Liver (tissue), 9 donors: Measurements from ENCODE around the gene CHIT1. TPM values are rescaled to one million over a fixed set of nuclear protein-coding genes. Genes with fewer than 3 reads are reported as not detected.
A peak's percentile ranks its signal among the peaks of the same experiment; 100 is the strongest.

ENCODE experiments used
- DNase-seq: peaks from one replicate; pipeline ENCODE4 v3.0.0-alpha.2; 2017; ENCODE audit warnings: low spot score
- H3K27ac ChIP-seq, 2 donors: one replicate each; pipeline ENCODE4 v1.7.0; 2013; ENCODE audit warnings: inconsistent platforms in 2 of 2, low read length in 2 of 2, control low read depth in 1 of 2, low read depth in 1 of 2, mild to moderate bottlenecking in 1 of 2
- H3K27me3 ChIP-seq, 4 donors: one replicate each; pipeline versions ENCODE4 v1.6.1 to v1.7.0; 2013; ENCODE audit warnings: low read length in 3 of 4, inconsistent platforms in 1 of 4, mild to moderate bottlenecking in 1 of 4, moderate library complexity in 1 of 4; ENCODE audit not compliant: control insufficient read depth in 4 of 4, insufficient read depth in 4 of 4
- H3K36me3 ChIP-seq, 4 donors: one replicate each; pipeline versions ENCODE4 v1.6.1 to v1.7.0; 2013; ENCODE audit warnings: low read length in 3 of 4, mild to moderate bottlenecking in 3 of 4, low read depth in 1 of 4, moderate library complexity in 1 of 4; ENCODE audit not compliant: control insufficient read depth in 4 of 4, insufficient read depth in 3 of 4
- H3K4me1 ChIP-seq, 4 donors: one replicate each; pipeline versions ENCODE4 v1.6.1 to v1.7.0; 2013; ENCODE audit warnings: low read length in 3 of 4, mild to moderate bottlenecking in 3 of 4, moderate library complexity in 1 of 4; ENCODE audit not compliant: control insufficient read depth in 4 of 4, insufficient read depth in 4 of 4
- H3K4me3 ChIP-seq, 3 donors: one replicate each; pipeline versions ENCODE4 v1.6.1 to v1.7.0; 2013; ENCODE audit warnings: low read length in 3 of 3, control low read depth in 1 of 3, low read depth in 1 of 3, mild to moderate bottlenecking in 1 of 3
- H3K9ac ChIP-seq, 2 donors: one replicate each; pipeline ENCODE4 v1.7.0; 2013; ENCODE audit warnings: low read length in 2 of 2, mild to moderate bottlenecking in 2 of 2, moderate library complexity in 2 of 2, control low read depth in 1 of 2, low read depth in 1 of 2
- H3K9me3 ChIP-seq, 4 donors: one replicate each; pipeline versions ENCODE4 v1.6.1 to v1.7.0; 2013; ENCODE audit warnings: low read length in 3 of 4; ENCODE audit not compliant: control insufficient read depth in 4 of 4
- ATF3 ChIP-seq: IDR thresholded peaks from 2 replicates; pipeline ENCODE4 v1.6.1; 2016; ENCODE audit warnings: antibody characterized with exemption
- FOXA1 ChIP-seq: IDR thresholded peaks from 2 replicates; pipeline ENCODE4 v1.6.1; 2016; ENCODE audit warnings: antibody characterized with exemption
- FOXA2 ChIP-seq: IDR thresholded peaks from 2 replicates; pipeline ENCODE4 v1.6.1; 2016; ENCODE audit warnings: antibody characterized with exemption
- GABPA ChIP-seq, 2 donors: IDR thresholded peaks in 1 of 2; conservative IDR thresholded peaks in 1 of 2; 2 replicates each; pipeline ENCODE4 v1.6.1; 2016; ENCODE audit warnings: antibody characterized with exemption in 2 of 2, mild to moderate bottlenecking in 1 of 2, moderate library complexity in 1 of 2
- HNF4A ChIP-seq, 2 donors: conservative IDR thresholded peaks; 2 replicates each; pipeline ENCODE4 v1.6.1; 2016; ENCODE audit warnings: antibody characterized with exemption in 2 of 2, mild to moderate bottlenecking in 2 of 2
- JUND ChIP-seq, 2 donors: IDR thresholded peaks; 2 replicates each; pipeline ENCODE4 v1.6.1; 2016; ENCODE audit warnings: antibody characterized with exemption in 2 of 2
- MAX ChIP-seq: IDR thresholded peaks from 2 replicates; pipeline ENCODE4 v1.6.1; 2016; ENCODE audit warnings: antibody characterized with exemption
- NR2F2 ChIP-seq: IDR thresholded peaks from 2 replicates; pipeline ENCODE4 v1.6.1; 2016; ENCODE audit warnings: antibody characterized with exemption
- RAD21 ChIP-seq, 2 donors: IDR thresholded peaks; 2 replicates each; pipeline ENCODE4 v1.6.1; 2016; ENCODE audit warnings: antibody characterized with exemption in 2 of 2, mild to moderate bottlenecking in 2 of 2
- RXRA ChIP-seq, 2 donors: IDR thresholded peaks; 2 replicates each; pipeline ENCODE4 v1.6.1; 2017 to 2018; ENCODE audit warnings: antibody characterized with exemption in 2 of 2, mild to moderate bottlenecking in 1 of 2
- SP1 ChIP-seq: IDR thresholded peaks from 2 replicates; pipeline ENCODE4 v1.6.1; 2018; ENCODE audit warnings: antibody characterized with exemption, mild to moderate bottlenecking
- WGBS: extraction: QIAGEN DNeasy Blood & Tissue Kit; methylation state at CpG from one replicate; pipeline ENCODE4 v1.1.7; 2013; 5-methylcytosine and 5-hydroxymethylcytosine counted together
- polyA plus RNA-seq, 2 donors: library from polyadenylated mRNA; stranded (reverse) in 1 of 2; unstranded in 1 of 2; fragments of 200-250 nt in 1 of 2; fragments of >200 nt in 1 of 2; fragmentation: Nextera tagmentation in 1 of 2; extraction: Ambion mirVana in 1 of 2; gene quantifications; one replicate each; pipeline versions ENCODE4 v1.2.1 to v1.2.3, GENCODE V29; 2013 to 2015
- total RNA-seq, 2 donors: library from RNA; depleted of rRNA; stranded (reverse); fragments of >200 nt; gene quantifications; one replicate each; pipeline ENCODE4 v1.2.3, GENCODE V29; 2014
- TF ChIP-seq, protein P1 (sequence below): IDR thresholded peaks from 2 replicates; pipeline ENCODE4 v1.6.1; 2016; ENCODE audit warnings: antibody characterized with exemption, mild to moderate bottlenecking
- TF ChIP-seq, protein P2 (sequence below): fragments of 150-350 bp; IDR thresholded peaks from 2 replicates; pipeline ENCODE4 v1.5.1; 2017; ENCODE audit warnings: improper control_type of control experiment, low read depth, low read length; ENCODE audit not compliant: missing input control
- TF ChIP-seq, protein P3 (sequence below): IDR thresholded peaks from 2 replicates; pipeline ENCODE4 v1.6.1; 2016; ENCODE audit warnings: antibody characterized with exemption
- donor health status: healthy.
- donor health status: healthy.
- donor health status: healthy.
- donor health status: healthy.
- donor health status: healthy.

The CHIT1 gene
- total and polyA plus RNA-seq, 4 donors, result under 0.01 to 0.07 TPM; not detected in 2

- no peaks in the 10 kb centered on the region for H3K4me1 ChIP-seq
- 88% methylated on average over 23 of the region's 23 CpGs for WGBS
Measured at GRCh38 chr1:203167026-203167912, 62.2 kb downstream of the CHIT1 start.

GRCh38 chr1:203166192-203166940 lies 63.1 kb downstream of the CHIT1 start:
- no peaks in the 10 kb centered on the region for H3K36me3 ChIP-seq
- no peak overlapping the region for H3K27ac ChIP-seq
- H3K4me3 ChIP-seq, result no peak overlapping the region
- TF ChIP-seq, protein P1, sequence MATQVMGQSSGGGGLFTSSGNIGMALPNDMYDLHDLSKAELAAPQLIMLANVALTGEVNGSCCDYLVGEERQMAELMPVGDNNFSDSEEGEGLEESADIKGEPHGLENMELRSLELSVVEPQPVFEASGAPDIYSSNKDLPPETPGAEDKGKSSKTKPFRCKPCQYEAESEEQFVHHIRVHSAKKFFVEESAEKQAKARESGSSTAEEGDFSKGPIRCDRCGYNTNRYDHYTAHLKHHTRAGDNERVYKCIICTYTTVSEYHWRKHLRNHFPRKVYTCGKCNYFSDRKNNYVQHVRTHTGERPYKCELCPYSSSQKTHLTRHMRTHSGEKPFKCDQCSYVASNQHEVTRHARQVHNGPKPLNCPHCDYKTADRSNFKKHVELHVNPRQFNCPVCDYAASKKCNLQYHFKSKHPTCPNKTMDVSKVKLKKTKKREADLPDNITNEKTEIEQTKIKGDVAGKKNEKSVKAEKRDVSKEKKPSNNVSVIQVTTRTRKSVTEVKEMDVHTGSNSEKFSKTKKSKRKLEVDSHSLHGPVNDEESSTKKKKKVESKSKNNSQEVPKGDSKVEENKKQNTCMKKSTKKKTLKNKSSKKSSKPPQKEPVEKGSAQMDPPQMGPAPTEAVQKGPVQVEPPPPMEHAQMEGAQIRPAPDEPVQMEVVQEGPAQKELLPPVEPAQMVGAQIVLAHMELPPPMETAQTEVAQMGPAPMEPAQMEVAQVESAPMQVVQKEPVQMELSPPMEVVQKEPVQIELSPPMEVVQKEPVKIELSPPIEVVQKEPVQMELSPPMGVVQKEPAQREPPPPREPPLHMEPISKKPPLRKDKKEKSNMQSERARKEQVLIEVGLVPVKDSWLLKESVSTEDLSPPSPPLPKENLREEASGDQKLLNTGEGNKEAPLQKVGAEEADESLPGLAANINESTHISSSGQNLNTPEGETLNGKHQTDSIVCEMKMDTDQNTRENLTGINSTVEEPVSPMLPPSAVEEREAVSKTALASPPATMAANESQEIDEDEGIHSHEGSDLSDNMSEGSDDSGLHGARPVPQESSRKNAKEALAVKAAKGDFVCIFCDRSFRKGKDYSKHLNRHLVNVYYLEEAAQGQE, result no peak
- TF ChIP-seq, protein P2, sequence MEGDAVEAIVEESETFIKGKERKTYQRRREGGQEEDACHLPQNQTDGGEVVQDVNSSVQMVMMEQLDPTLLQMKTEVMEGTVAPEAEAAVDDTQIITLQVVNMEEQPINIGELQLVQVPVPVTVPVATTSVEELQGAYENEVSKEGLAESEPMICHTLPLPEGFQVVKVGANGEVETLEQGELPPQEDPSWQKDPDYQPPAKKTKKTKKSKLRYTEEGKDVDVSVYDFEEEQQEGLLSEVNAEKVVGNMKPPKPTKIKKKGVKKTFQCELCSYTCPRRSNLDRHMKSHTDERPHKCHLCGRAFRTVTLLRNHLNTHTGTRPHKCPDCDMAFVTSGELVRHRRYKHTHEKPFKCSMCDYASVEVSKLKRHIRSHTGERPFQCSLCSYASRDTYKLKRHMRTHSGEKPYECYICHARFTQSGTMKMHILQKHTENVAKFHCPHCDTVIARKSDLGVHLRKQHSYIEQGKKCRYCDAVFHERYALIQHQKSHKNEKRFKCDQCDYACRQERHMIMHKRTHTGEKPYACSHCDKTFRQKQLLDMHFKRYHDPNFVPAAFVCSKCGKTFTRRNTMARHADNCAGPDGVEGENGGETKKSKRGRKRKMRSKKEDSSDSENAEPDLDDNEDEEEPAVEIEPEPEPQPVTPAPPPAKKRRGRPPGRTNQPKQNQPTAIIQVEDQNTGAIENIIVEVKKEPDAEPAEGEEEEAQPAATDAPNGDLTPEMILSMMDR, result peak; percentile 35
- TF ChIP-seq RAD21 (IDR thresholded peaks at IDR 0.05), result peak; percentile 60 to 70
- no peak for DNase-seq
- H3K4me1 ChIP-seq, result no peaks in the 10 kb centered on the region
- H3K9ac ChIP-seq, result no peak overlapping the region
- H3K9me3 ChIP-seq, result no peaks in the 10 kb centered on the region
- peaks cover 0 to 2% (median 0%) of the 10 kb centered on the region in 4 donors for H3K27me3 ChIP-seq
- WGBS, result 54% methylated on average over 14 of the region's 14 CpGs

More at GRCh38 chr1:203167026-203167912, 62.2 kb downstream of the CHIT1 start:
- TF ChIP-seq HNF4A (conservative IDR thresholded peaks at IDR 0.05) (no peak), RXRA (IDR thresholded peaks at IDR 0.05) (no peak), FOXA2 (no peak), FOXA1 (no peak), MAX (no peak), GABPA (IDR thresholded peaks at IDR 0.05 in 1 of 2, conservative IDR thresholded peaks at IDR 0.05 in 1 of 2) (no peak), SP1 (no peak), JUND (IDR thresholded peaks at IDR 0.05) (no peak), RAD21 (IDR thresholded peaks at IDR 0.05) (no peak), NR2F2 (no peak), ATF3 (no peak)
- TF ChIP-seq, protein P3, sequence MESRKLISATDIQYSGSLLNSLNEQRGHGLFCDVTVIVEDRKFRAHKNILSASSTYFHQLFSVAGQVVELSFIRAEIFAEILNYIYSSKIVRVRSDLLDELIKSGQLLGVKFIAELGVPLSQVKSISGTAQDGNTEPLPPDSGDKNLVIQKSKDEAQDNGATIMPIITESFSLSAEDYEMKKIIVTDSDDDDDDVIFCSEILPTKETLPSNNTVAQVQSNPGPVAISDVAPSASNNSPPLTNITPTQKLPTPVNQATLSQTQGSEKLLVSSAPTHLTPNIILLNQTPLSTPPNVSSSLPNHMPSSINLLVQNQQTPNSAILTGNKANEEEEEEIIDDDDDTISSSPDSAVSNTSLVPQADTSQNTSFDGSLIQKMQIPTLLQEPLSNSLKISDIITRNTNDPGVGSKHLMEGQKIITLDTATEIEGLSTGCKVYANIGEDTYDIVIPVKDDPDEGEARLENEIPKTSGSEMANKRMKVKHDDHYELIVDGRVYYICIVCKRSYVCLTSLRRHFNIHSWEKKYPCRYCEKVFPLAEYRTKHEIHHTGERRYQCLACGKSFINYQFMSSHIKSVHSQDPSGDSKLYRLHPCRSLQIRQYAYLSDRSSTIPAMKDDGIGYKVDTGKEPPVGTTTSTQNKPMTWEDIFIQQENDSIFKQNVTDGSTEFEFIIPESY, result no peak
- peaks cover 0 to 2% (median 0%) of the 10 kb centered on the region in 4 donors for H3K27me3 ChIP-seq
- H3K9ac ChIP-seq, result no peak overlapping the region
- no peaks in the 10 kb centered on the region for H3K9me3 ChIP-seq
- H3K27ac ChIP-seq, result no peak overlapping the region
- no peak overlapping the region for H3K4me3 ChIP-seq
- no peak for DNase-seq
- H3K36me3 ChIP-seq, result no peaks in the 10 kb centered on the region
